ENCODE measurements around the gene P2RY4. TPM values are rescaled to one million over a fixed set of nuclear protein-coding genes. Genes with fewer than 3 reads are reported as not detected.

P2RY4 gene
- total and polyA plus RNA-seq, 2 of the 8 experiments (the other 6 are each of a cell fraction or from before 2014, with no cell fraction given): 0.38 TPM; not detected in 1

GRCh38 chrX:70280573-70280972 lies 20.6 kb upstream of the P2RY4 start:
- 93% methylated on average over 3 of the region's 3 CpGs; no CpG with 5 or more reads in 1 of the 2 experiments for WGBS, 2 experiments (ENCODE audit: extremely low coverage in 1 of 2, insufficient coverage in 1 of 2, insufficient read length in 1 of 2, insufficient replicate concordance in 2 of 2, low coverage in 1 of 2, low lambda C conversion rate in 2 of 2, missing lambda C conversion rate in 1 of 2)
- H3K9me3 ChIP-seq (ENCODE audit: insufficient read depth in 2 of 2, low read depth in 1 of 2, low read length in 1 of 2): no peaks in the 10 kb centered on the region
- CTCF ChIA-PET (ENCODE audit: partially characterized antibody): interaction anchor here (0.8 kb wide), 1 partner anchor 152 kb away, joined by 3 read pairs; no protein-coding TSS in a partner anchor

More at GRCh38 chrX:70280573-70280972, 20.6 kb upstream of the P2RY4 start:
- Histone ChIP-seq H4K91ac (replicated peaks; ENCODE audit: insufficient read length, low read length) (no peak overlapping the region), H3K36me3 (ENCODE audit: control insufficient read depth in 2 of 4, insufficient read depth in 4 of 4, low read length in 3 of 4) (no peaks in the 10 kb centered on the region), H3K27me3 (replicated peaks in 1 of 4; ENCODE audit: control insufficient read depth in 3 of 4, extremely low read depth in 1 of 4, insufficient read depth in 3 of 4, low read length in 3 of 4) (no peaks in the 10 kb centered on the region), H2BK5ac (ENCODE audit: low read depth, low read length) (no peak overlapping the region), H3K4me3 (ENCODE audit: extremely low read depth in 1 of 4, insufficient read depth in 2 of 4, low read depth in 3 of 4, low read length in 4 of 4) (no peak overlapping the region), H3K56ac (replicated peaks; ENCODE audit: insufficient read length, low read depth, low read length) (no peak overlapping the region), H3K4me1 (replicated peaks in 1 of 4; ENCODE audit: control insufficient read depth in 3 of 4, insufficient read depth in 4 of 4, low read length in 3 of 4) (no peaks in the 10 kb centered on the region), H3K9ac (replicated peaks in 1 of 4; ENCODE audit: extremely low read depth in 1 of 4, low read depth in 3 of 4, low read length in 3 of 4) (no peak overlapping the region), H3K4me2 (ENCODE audit: insufficient read depth in 1 of 2, low read depth in 2 of 2, low read length in 2 of 2) (no peak overlapping the region), H2AFZ (ENCODE audit: low read length) (no peak overlapping the region), H2AK5ac (ENCODE audit: low read depth, low read length) (no peak overlapping the region), H3K23ac (ENCODE audit: insufficient read length) (no peak overlapping the region), H4K20me1 (replicated peaks in 1 of 2; ENCODE audit: control insufficient read depth in 1 of 2, insufficient read depth in 2 of 2, low read length in 2 of 2) (no peaks in the 10 kb centered on the region), H3K23me2 (ENCODE audit: low read depth, low read length) (no peaks in the 10 kb centered on the region), H4K5ac (ENCODE audit: insufficient read length, low read depth, low read length) (no peak overlapping the region), H2BK120ac (replicated peaks; ENCODE audit: low read depth, low read length) (no peak overlapping the region), H3K4ac (replicated peaks; ENCODE audit: insufficient read length, low read depth, low read length) (no peak overlapping the region), H2BK15ac (ENCODE audit: low read length) (no peak overlapping the region), H3K27ac (ENCODE audit: low read depth, low read length) (no peak overlapping the region), H2BK12ac (ENCODE audit: low read depth, low read length) (no peak overlapping the region), H2BK20ac (ENCODE audit: low read length) (no peak overlapping the region), H3K14ac (ENCODE audit: insufficient read length) (no peak overlapping the region), H4K8ac (ENCODE audit: extremely low read depth, insufficient read depth, low read length) (no peak overlapping the region), H3K18ac (ENCODE audit: extremely low read depth, low read length) (no peak overlapping the region), H3K79me2 (ENCODE audit: control insufficient read depth in 1 of 2, insufficient read depth in 2 of 2, low read length in 2 of 2) (no peaks in the 10 kb centered on the region), H3K79me1 (ENCODE audit: low read depth, low read length) (no peaks in the 10 kb centered on the region)
- POLR2A ChIA-PET (ENCODE audit: partially characterized antibody): no interaction called here
- DNase-seq (ENCODE audit: low read depth in 1 of 2, low spot score in 2 of 2): no peak
- FAIRE-seq: no peak
- TF ChIP-seq HDAC6 (IDR thresholded peaks at IDR 0.05; ENCODE audit: low read depth, low read length) (no peak), E2F6 (IDR thresholded peaks at IDR 0.05) (no peak), CEBPB (IDR thresholded peaks at IDR 0.05; ENCODE audit: low read depth, low read length) (no peak), SIN3A (conservative IDR thresholded peaks at IDR 0.05 in 1 of 2, IDR thresholded peaks at IDR 0.05 in 1 of 2; ENCODE audit: low read depth in 1 of 2, low read length in 2 of 2) (no peak), CREB1 (IDR thresholded peaks at IDR 0.05) (no peak), SRF (IDR thresholded peaks at IDR 0.05; ENCODE audit: low read depth, low read length) (no peak), KDM5A (IDR thresholded peaks at IDR 0.05; ENCODE audit: low read length) (no peak), TAF1 (IDR thresholded peaks at IDR 0.05; ENCODE audit: low read depth, low read length) (no peak), CBX8 (IDR thresholded peaks at IDR 0.05; ENCODE audit: borderline replicate concordance, low read depth, low read length) (no peak), RXRA (IDR thresholded peaks at IDR 0.05; ENCODE audit: insufficient read depth, low read depth, low read length) (no peak), POLR2AphosphoS5 (IDR thresholded peaks at IDR 0.05; ENCODE audit: low read depth, low read length) (no peak), ASH2L (IDR thresholded peaks at IDR 0.05; ENCODE audit: low read length) (no peak), YY1 (IDR thresholded peaks at IDR 0.05; ENCODE audit: low read depth, low read length) (no peak), CHD2 (IDR thresholded peaks at IDR 0.05; ENCODE audit: low read length) (no peak), BACH1 (IDR thresholded peaks at IDR 0.05; ENCODE audit: low read length) (no peak)
- TF ChIP-seq, protein P1, sequence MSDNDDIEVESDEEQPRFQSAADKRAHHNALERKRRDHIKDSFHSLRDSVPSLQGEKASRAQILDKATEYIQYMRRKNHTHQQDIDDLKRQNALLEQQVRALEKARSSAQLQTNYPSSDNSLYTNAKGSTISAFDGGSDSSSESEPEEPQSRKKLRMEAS (IDR thresholded peaks at IDR 0.05): no peak
